Mesothelial cell of epicardium (in vitro differentiated cells): ENCODE data around the gene SLC5A1. TPM values are rescaled to one million over a fixed set of nuclear protein-coding genes. Genes with fewer than 3 reads are reported as not detected.

Experiments used
- DNase-seq, 2 experiments: peaks; one replicate each; pipeline ENCODE4 v3.0.0; 2021; ENCODE audit warnings: low spot score in 2 of 2; ENCODE audit not compliant: unreplicated experiment in 2 of 2
- H3K27ac Mint-ChIP-seq: 2 replicates; pipeline ENCODE4 v1.8.0; 2021; ENCODE audit warnings: mixed read lengths
- H3K27me3 Mint-ChIP-seq: 2 replicates; pipeline ENCODE4 v1.8.0; 2021; ENCODE audit warnings: low read depth, mixed read lengths
- H3K36me3 Mint-ChIP-seq: 2 replicates; pipeline ENCODE4 v1.8.0; 2021; ENCODE audit warnings: mixed read lengths
- H3K4me1 Mint-ChIP-seq: 2 replicates; pipeline ENCODE4 v1.8.0; 2021; ENCODE audit warnings: mixed read lengths
- H3K4me3 Mint-ChIP-seq: 2 replicates; pipeline ENCODE4 v1.8.0; 2021; ENCODE audit warnings: mild to moderate bottlenecking, moderate library complexity, mixed read lengths
- H3K9me3 Mint-ChIP-seq: 2 replicates; pipeline ENCODE4 v1.8.0; 2021; ENCODE audit warnings: mixed read lengths
- CTCF ChIP-seq: fragments of 200-600 bp; sonication (generic); IDR thresholded peaks from one replicate; pipeline ENCODE4 v1.5.0; 2021; ENCODE audit warnings: antibody characterized with exemption; ENCODE audit not compliant: unreplicated experiment
- total RNA-seq: library from RNA; stranded (reverse); gene quantifications from 3 replicates; pipeline ENCODE4 v1.2.1, GENCODE V29; 2021

SLC5A1 gene
- total RNA-seq, result not detected in 3 replicates

- DNase-seq, result no peak
- no peak for TF ChIP-seq CTCF
- no peaks in the 10 kb centered on the region for H3K9me3 Mint-ChIP-seq
- no peak within 1 kb of the TSS for H3K27ac Mint-ChIP-seq
- no peak within 1 kb of the TSS for H3K4me3 Mint-ChIP-seq
- peaks cover 45% of the 10 kb centered on the region for H3K27me3 Mint-ChIP-seq
- H3K36me3 Mint-ChIP-seq, result no peaks in the 10 kb centered on the region
- H3K4me1 Mint-ChIP-seq, result no peaks in the 10 kb centered on the region
These were observed at the start of gene SLC5A1 for GRCh38 chr22:32042924-32043323. Gene SLC5A1, plus strand, starts transcription at chr22:32043261. Its CDS starts 21 bp downstream, at chr22:32043282.

- Mint-ChIP-seq H3K27ac (no peak overlapping the region), H3K9me3 (no peaks in the 10 kb centered on the region), H3K36me3 (no peaks in the 10 kb centered on the region), H3K4me1 (no peaks in the 10 kb centered on the region), H3K27me3 (peaks cover 11% of the 10 kb centered on the region), H3K4me3 (no peak overlapping the region)
- no peak for TF ChIP-seq CTCF
- DNase-seq, result no peak
These were observed 48.0 kb upstream of the SLC5A1 start for GRCh38 chr22:31995046-31995445.

GRCh38 chr22:31995807-31996206 is 47.3 kb upstream of the SLC5A1 start:
- Mint-ChIP-seq H3K27ac (no peak overlapping the region), H3K36me3 (no peaks in the 10 kb centered on the region), H3K4me3 (no peak overlapping the region), H3K27me3 (peaks cover 5% of the 10 kb centered on the region), H3K4me1 (peaks cover 8% of the 10 kb centered on the region), H3K9me3 (no peaks in the 10 kb centered on the region)
- TF ChIP-seq CTCF, result no peak
- no peak for DNase-seq

DNA sequence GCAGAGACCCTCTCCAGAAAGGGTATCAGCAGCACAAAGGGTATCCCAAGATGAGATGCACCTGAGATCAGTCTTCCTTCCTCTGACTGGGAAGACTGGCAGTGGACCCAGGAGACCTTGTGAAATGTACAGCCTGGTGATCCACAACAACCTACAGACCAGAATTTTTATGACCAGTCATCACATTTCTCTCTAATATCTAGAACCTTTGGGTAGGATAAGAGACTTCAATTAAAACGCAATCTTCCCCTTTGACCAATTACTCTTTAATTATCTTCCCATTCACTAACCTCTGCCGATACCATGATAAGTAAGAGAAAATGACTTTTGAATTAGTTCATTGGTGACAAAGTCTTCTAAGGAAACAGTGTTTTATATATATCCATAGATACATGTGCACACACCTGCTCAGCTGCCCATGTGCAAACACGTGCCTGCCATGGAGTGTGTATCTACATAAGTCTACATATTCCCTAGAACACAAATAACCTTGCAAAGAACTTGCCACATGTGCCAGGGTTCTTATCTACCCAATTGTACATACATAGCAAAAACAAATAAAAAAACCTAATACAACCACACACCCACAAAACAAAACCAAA is 44.2 kb upstream of the SLC5A1 start:
- H3K27me3 Mint-ChIP-seq, result peaks cover 1% of the 10 kb centered on the region
- H3K4me3 Mint-ChIP-seq, result no peak overlapping the region
- H3K4me1 Mint-ChIP-seq, result peaks cover 8% of the 10 kb centered on the region
- no peaks in the 10 kb centered on the region for H3K36me3 Mint-ChIP-seq
- no peak for DNase-seq
- no peak for TF ChIP-seq CTCF
- H3K27ac Mint-ChIP-seq, result no peak overlapping the region
- no peaks in the 10 kb centered on the region for H3K9me3 Mint-ChIP-seq

DNA sequence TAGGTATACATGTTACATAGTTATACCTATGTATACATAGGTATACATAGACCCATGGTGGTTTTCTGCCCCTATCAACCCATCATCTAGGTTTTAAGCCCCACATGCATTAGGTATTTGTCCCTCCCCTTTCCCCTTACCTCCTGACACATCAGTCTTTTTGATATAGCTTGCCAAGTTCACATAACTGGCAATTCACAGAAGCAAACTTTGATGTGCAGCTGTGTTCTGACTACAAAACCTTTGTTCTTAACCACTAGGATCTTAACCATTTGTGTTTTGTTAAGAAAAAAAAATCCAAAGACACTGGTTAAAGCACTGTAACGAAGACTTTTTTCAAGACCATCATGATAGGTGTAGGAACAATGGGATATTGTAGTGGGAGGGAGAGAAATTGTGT is 42.9 kb upstream of the SLC5A1 start:
- H3K27me3 Mint-ChIP-seq, result peaks cover 1% of the 10 kb centered on the region
- no peak for TF ChIP-seq CTCF
- DNase-seq, result no peak
- H3K36me3 Mint-ChIP-seq, result no peaks in the 10 kb centered on the region
- peaks cover 8% of the 10 kb centered on the region for H3K4me1 Mint-ChIP-seq
- H3K4me3 Mint-ChIP-seq, result no peak overlapping the region
- H3K9me3 Mint-ChIP-seq, result no peaks in the 10 kb centered on the region
- H3K27ac Mint-ChIP-seq, result peak overlapping the region; percentile 18

DNA sequence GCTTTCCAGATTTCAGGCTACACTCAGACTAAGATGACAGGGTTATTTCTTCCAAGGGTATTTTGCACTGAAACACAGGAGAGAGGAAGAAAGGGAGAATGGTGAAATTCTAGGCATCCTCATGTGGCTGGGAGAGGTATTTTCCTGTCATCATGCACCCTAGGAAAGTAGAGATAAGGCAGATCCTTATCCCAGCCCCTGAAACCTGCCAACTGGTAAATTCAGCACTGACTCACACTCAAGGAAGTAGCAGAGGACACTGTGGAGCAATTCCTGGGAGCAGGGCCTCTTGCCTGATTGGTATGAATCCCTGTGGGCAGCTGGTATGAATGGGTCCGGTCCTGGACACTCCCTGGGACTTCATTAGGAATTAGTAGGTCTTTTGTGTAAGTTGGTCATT is 37.6 kb upstream of the SLC5A1 start:
- no peak for DNase-seq
- no peaks in the 10 kb centered on the region for H3K36me3 Mint-ChIP-seq
- TF ChIP-seq CTCF, result no peak
- H3K27ac Mint-ChIP-seq, result no peak overlapping the region
- peaks cover 4% of the 10 kb centered on the region for H3K4me1 Mint-ChIP-seq
- H3K4me3 Mint-ChIP-seq, result no peak overlapping the region
- H3K9me3 Mint-ChIP-seq, result no peaks in the 10 kb centered on the region
- no peaks in the 10 kb centered on the region for H3K27me3 Mint-ChIP-seq
